Caco-2 (cell line): ENCODE measurements around the gene WBP1L. TPM values are rescaled to one million over a fixed set of nuclear protein-coding genes. Genes with fewer than 3 reads are reported as not detected.

Experiments
- BruUV-seq: library from RNA; stranded (reverse); fragments of 400-500 nt; replicated peaks from 2 replicates; lab custom pipeline; 2021; lab: Mats Ljungman, UMichigan
- CTCF ChIA-PET: fragments of 300-600 bp; sonication (Branson Sonifier 250); formaldehyde crosslinking; loops from one replicate; lab custom pipeline; 2022; ENCODE audit warnings: antibody characterized with exemption; lab: Charles Lee
- POLR2A ChIA-PET: fragments of 300-600 bp; sonication (Branson Sonifier 250); formaldehyde crosslinking; loops from one replicate; lab custom pipeline; 2022; ENCODE audit warnings: antibody characterized with exemption; lab: Charles Lee
- DNase-seq, 2 experiments: peaks; one replicate each; pipeline versions ENCODE4 v3.0.0 to v3.0.0-alpha.2; 2020 to 2022
- H3K27me3 ChIP-seq: replicated peaks from 2 replicates; pipeline ENCODE4 v1.6.0; 2011; ENCODE audit warnings: low read length; ENCODE audit not compliant: control insufficient read depth, insufficient read depth
- H3K36me3 ChIP-seq: 2 replicates; pipeline ENCODE4 v1.5.1; 2011; ENCODE audit warnings: low read length; ENCODE audit not compliant: control insufficient read depth, insufficient read depth
- H3K4me1 ChIP-seq: fragments of 250-450 bp; sonication (Bioruptor Pico); 2 replicates; pipeline ENCODE4 v1.5.1; 2020; ENCODE audit warnings: mild to moderate bottlenecking
- H3K4me3 ChIP-seq: 2 replicates; pipeline ENCODE4 v1.5.1; 2011; ENCODE audit warnings: low read depth, mild to moderate bottlenecking, control low read depth, low read length
- H3K9me3 ChIP-seq: fragments of 250-450 bp; sonication (Bioruptor Pico); 2 replicates; pipeline ENCODE4 v1.5.1; 2020; ENCODE audit warnings: mild to moderate bottlenecking, moderate library complexity
- H3K27ac Mint-ChIP-seq: one replicate; pipeline ENCODE4 v1.8.0; 2022; ENCODE audit warnings: mixed read lengths; ENCODE audit not compliant: unreplicated experiment
- H3K27me3 Mint-ChIP-seq: one replicate; pipeline ENCODE4 v1.8.0; 2022; ENCODE audit warnings: mixed read lengths; ENCODE audit not compliant: insufficient read depth, unreplicated experiment
- H3K36me3 Mint-ChIP-seq: one replicate; pipeline ENCODE4 v1.8.0; 2022; ENCODE audit warnings: mild to moderate bottlenecking, mixed read lengths; ENCODE audit not compliant: insufficient read depth, unreplicated experiment
- H3K4me1 Mint-ChIP-seq: one replicate; pipeline ENCODE4 v1.8.0; 2022; ENCODE audit warnings: low read depth, mixed read lengths; ENCODE audit not compliant: unreplicated experiment
- H3K4me3 Mint-ChIP-seq: one replicate; pipeline ENCODE4 v1.8.0; 2022; ENCODE audit warnings: mild to moderate bottlenecking, moderate library complexity, mixed read lengths; ENCODE audit not compliant: unreplicated experiment
- H3K9me3 Mint-ChIP-seq: one replicate; pipeline ENCODE4 v1.8.0; 2022; ENCODE audit warnings: mixed read lengths; ENCODE audit not compliant: unreplicated experiment
- intact Hi-C: fragments of 100-400 bp; cut with micrococcal nuclease; formaldehyde crosslinking; loops from one replicate; pipeline ENCODE4 v1.10.0; 2022; ENCODE audit not compliant: unreplicated experiment
- total RNA-seq: library from RNA; stranded (reverse); gene quantifications from 2 replicates; pipeline ENCODE4 v1.2.3, GENCODE V29; 2022
- TF ChIP-seq, protein P1 (sequence below), 2 experiments: fragments of 200-600 bp in 1 of 2; IDR thresholded peaks; 1 replicate in 1 of 2; 2 replicates in 1 of 2; pipeline versions ENCODE4 v1.5.1 to v1.8.0; 2011 to 2022; ENCODE audit warnings: antibody characterized with exemption in 1 of 2, control low read depth in 1 of 2, inconsistent platforms in 1 of 2, low read depth in 1 of 2, low read length in 1 of 2, mild to moderate bottlenecking in 1 of 2, moderate library complexity in 1 of 2; ENCODE audit not compliant: insufficient read depth in 1 of 2, severe bottlenecking in 1 of 2, unreplicated experiment in 1 of 2

The WBP1L gene
- total RNA-seq, 1 experiment from 2014 or later, result 28.2 TPM

DNA sequence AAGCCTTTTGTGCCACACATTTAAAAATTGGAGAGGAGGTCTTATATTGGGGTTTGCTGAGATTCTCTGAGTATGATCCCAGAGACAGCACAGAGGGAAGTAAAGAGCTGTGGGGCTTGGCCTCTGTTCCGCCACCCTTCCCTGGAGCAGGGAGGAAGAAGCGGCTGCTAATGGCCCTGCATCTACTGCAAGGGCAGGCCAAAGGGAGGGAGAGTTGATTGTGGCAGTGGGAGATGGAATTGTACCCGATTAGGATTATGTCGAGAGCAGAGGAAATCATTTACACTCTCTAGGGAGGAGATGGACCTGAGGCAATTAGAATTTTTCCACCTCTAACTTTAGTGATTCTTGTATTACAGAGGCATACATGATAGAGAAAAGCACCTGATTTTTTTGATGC, 64.6 kb downstream of the WBP1L start:
- no TSS peak for BruUV-seq
- no peak for DNase-seq
- H3K4me1 ChIP-seq, result no peaks in the 10 kb centered on the region
- H3K9me3 ChIP-seq, result no peaks in the 10 kb centered on the region
- Mint-ChIP-seq H3K4me1 (no peaks in the 10 kb centered on the region), H3K36me3 (peaks cover 23% of the 10 kb centered on the region), H3K4me3 (no peak overlapping the region), H3K27ac (peak overlapping the region; percentile 25), H3K27me3 (no peaks in the 10 kb centered on the region), H3K9me3 (no peaks in the 10 kb centered on the region)
- ChIA-PET POLR2A (no interaction called here), CTCF (no interaction called here)
- H3K4me3 ChIP-seq, result no peak overlapping the region
- H3K36me3 ChIP-seq, result no peaks in the 10 kb centered on the region; the same call in none of the 2 replicates
- TF ChIP-seq, protein P1, sequence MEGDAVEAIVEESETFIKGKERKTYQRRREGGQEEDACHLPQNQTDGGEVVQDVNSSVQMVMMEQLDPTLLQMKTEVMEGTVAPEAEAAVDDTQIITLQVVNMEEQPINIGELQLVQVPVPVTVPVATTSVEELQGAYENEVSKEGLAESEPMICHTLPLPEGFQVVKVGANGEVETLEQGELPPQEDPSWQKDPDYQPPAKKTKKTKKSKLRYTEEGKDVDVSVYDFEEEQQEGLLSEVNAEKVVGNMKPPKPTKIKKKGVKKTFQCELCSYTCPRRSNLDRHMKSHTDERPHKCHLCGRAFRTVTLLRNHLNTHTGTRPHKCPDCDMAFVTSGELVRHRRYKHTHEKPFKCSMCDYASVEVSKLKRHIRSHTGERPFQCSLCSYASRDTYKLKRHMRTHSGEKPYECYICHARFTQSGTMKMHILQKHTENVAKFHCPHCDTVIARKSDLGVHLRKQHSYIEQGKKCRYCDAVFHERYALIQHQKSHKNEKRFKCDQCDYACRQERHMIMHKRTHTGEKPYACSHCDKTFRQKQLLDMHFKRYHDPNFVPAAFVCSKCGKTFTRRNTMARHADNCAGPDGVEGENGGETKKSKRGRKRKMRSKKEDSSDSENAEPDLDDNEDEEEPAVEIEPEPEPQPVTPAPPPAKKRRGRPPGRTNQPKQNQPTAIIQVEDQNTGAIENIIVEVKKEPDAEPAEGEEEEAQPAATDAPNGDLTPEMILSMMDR (IDR thresholded peaks at IDR 0.05; ENCODE audit: insufficient read depth in 1 of 2, low read depth in 1 of 2, low read length in 1 of 2, severe bottlenecking in 1 of 2, unreplicated experiment in 1 of 2), result no peak
- H3K27me3 ChIP-seq, result no peaks in the 10 kb centered on the region
- intact Hi-C loops, result no loop called here

DNA sequence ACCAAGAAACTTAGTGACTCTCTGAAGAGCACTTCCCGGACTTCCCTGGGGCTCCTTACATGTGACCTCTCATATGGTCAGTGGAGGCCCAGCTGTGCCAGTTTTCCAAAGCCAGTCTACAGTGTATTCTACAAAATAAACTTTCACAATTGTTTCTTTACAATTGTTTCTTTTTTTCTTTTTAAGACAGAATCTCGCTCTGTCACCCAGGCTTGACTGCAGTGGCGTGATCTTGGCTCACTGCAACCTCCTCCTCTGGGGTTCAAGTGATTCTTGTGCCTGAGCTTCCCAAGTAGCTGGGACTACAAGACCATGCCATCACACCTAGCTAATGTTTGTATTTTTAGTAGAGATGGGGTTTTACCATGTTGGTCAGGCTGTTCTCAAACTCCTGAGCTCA, 67.6 kb downstream of the WBP1L start:
- no peaks in the 10 kb centered on the region for H3K27me3 Mint-ChIP-seq
- TF ChIP-seq, protein P1 (IDR thresholded peaks at IDR 0.05; ENCODE audit: insufficient read depth in 1 of 2, low read depth in 1 of 2, low read length in 1 of 2, severe bottlenecking in 1 of 2, unreplicated experiment in 1 of 2), result no peak
- intact Hi-C loops, result no loop called here
- CTCF ChIA-PET, result no interaction called here
- no peak overlapping the region for H3K27ac Mint-ChIP-seq
- H3K4me3 Mint-ChIP-seq, result no peak overlapping the region
- no peaks in the 10 kb centered on the region for H3K9me3 Mint-ChIP-seq
- DNase-seq, result no peak
- H3K4me1 Mint-ChIP-seq, result no peaks in the 10 kb centered on the region
- POLR2A ChIA-PET, result no interaction called here
- Histone ChIP-seq H3K4me1 (peaks cover 12% of the 10 kb centered on the region), H3K36me3 (peaks cover 1% of the 10 kb centered on the region), H3K9me3 (no peaks in the 10 kb centered on the region), H3K4me3 (no peak overlapping the region), H3K27me3 (no peaks in the 10 kb centered on the region)
- H3K36me3 Mint-ChIP-seq, result peaks cover 31% of the 10 kb centered on the region
- no TSS peak for BruUV-seq

DNA sequence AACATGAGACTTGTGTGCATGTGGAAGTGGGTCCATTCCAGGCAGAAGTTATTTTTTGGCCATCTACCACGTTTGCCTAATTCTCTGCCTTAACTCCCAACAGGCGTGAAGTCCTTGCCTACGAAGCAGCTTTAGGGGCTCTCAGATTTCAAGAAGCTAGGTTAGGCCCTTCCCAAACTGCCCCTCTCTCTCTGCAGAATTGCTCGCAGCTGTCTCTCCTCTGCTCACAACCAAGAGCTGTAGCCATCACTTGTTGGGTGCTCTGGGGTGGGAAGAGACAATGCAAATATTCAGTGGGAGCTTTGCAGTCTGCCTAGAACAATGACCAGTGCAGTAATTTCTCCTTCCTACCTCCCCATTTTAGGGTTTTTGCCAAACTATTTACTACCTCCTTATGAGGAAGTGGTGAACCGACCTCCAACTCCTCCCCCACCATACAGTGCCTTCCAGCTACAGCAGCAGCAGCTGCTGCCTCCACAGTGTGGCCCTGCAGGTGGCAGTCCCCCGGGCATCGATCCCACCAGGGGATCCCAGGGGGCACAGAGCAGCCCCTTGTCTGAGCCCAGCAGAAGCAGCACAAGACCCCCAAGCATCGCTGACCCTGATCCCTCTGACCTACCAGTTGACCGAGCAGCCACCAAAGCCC, 68.6 kb downstream of the WBP1L start:
- H3K4me1 Mint-ChIP-seq, result no peaks in the 10 kb centered on the region
- no peaks in the 10 kb centered on the region for H3K27me3 ChIP-seq
- no peaks in the 10 kb centered on the region for H3K9me3 Mint-ChIP-seq
- H3K27ac Mint-ChIP-seq, result no peak overlapping the region
- ChIA-PET POLR2A (no interaction called here), CTCF (no interaction called here)
- no peaks in the 10 kb centered on the region for H3K27me3 Mint-ChIP-seq
- intact Hi-C loops, result no loop called here
- H3K4me1 ChIP-seq, result peaks cover 12% of the 10 kb centered on the region
- H3K9me3 ChIP-seq, result no peaks in the 10 kb centered on the region
- TF ChIP-seq, protein P1 (IDR thresholded peaks at IDR 0.05; ENCODE audit: insufficient read depth in 1 of 2, low read depth in 1 of 2, low read length in 1 of 2, severe bottlenecking in 1 of 2, unreplicated experiment in 1 of 2), result no peak
- no TSS peak for BruUV-seq
- no peak for DNase-seq
- peaks cover 31% of the 10 kb centered on the region for H3K36me3 Mint-ChIP-seq
- no peak overlapping the region for H3K4me3 Mint-ChIP-seq
- no peak overlapping the region for H3K4me3 ChIP-seq
- H3K36me3 ChIP-seq, result peaks cover 1% of the 10 kb centered on the region
